Activated CD4-positive, alpha-beta T cell treated with anti-CD3 and anti-CD28 coated beads for 48 hours (primary cell): Measurements from ENCODE around the gene ADCY5.

Source experiments
- DNase-seq: peaks from one replicate; pipeline ENCODE4 v3.0.0-alpha.2; 2020

Gene ADCY5

GRCh38 chr3:123385001-123385401, 63.9 kb downstream of the ADCY5 start:
- no peak for DNase-seq

GRCh38 chr3:123384256-123384655, 64.6 kb downstream of the ADCY5 start:
- DNase-seq: no peak

GRCh38 chr3:123383091-123384053, 65.5 kb downstream of the ADCY5 start:
- no peak for DNase-seq

- DNase-seq: no peak
Measured at GRCh38 chr3:123380261-123380660, 68.6 kb downstream of the ADCY5 start.

DNA sequence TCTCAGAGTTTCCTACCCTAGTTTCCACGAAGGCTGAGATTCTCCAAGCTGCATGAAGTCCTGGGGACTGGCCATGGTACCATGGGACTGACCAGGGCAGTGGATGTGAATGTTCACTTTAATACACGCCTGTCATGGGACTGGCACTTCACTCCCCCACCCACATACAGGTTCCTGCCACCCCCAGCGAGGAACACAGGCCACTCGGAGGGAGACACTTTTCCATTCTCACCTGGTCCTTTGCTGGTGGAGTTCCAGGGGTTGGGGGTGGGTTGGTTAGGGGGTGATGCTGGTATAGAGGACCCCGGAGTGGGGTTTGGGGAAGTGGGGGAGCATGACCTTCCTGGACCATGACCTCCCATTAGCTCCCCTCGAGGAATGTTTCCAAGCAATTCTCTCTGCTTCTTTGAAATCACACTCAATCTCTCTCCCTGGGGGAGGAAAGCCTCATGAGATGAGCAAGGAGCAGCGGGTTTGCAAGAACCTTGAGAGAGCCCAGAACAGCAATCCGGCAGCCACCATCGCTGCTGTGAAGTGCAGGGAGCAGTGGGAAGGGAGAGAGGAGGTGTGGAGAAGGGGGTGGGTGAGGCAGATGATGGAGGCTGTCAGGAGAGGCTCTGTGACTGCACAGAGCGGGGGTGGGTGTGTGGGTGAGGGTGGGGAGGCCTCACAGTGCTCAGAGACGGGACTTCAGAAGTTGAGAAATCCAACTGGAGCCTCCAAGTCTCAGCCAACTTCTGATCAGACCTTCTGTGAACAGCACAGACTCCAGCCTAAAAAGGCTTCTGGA, 69.7 kb downstream of the ADCY5 start:
- no peak for DNase-seq

- DNase-seq: no peak
Measured at GRCh38 chr3:123378409-123378915, 70.4 kb downstream of the ADCY5 start.

DNA sequence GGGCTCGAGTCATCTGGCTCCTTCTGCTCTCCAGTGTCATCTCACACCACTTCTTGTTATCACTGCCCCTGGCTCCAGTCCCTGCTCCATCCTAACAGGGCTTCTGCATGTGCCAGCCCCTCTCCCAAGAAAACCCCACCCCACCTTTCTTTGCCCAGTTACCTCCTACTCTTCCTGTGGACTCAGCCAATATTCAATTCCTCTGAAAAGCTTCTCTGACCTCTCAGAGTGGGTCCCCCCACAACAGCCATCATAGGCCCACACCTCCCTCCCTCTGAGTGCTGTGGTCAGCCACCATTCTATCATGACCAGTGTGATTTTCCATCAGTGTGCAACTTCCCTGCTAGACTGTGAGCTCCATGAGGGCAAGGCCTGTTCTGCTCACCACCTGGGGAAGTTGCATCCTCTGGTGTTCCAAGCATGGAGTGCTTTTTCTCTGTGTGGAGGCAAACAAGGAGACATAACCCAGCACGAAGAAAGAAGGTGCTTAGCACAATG, 71.6 kb downstream of the ADCY5 start:
- DNase-seq: no peak

- no peak for DNase-seq
Measured at GRCh38 chr3:123376451-123377242, 72.2 kb downstream of the ADCY5 start.

DNA sequence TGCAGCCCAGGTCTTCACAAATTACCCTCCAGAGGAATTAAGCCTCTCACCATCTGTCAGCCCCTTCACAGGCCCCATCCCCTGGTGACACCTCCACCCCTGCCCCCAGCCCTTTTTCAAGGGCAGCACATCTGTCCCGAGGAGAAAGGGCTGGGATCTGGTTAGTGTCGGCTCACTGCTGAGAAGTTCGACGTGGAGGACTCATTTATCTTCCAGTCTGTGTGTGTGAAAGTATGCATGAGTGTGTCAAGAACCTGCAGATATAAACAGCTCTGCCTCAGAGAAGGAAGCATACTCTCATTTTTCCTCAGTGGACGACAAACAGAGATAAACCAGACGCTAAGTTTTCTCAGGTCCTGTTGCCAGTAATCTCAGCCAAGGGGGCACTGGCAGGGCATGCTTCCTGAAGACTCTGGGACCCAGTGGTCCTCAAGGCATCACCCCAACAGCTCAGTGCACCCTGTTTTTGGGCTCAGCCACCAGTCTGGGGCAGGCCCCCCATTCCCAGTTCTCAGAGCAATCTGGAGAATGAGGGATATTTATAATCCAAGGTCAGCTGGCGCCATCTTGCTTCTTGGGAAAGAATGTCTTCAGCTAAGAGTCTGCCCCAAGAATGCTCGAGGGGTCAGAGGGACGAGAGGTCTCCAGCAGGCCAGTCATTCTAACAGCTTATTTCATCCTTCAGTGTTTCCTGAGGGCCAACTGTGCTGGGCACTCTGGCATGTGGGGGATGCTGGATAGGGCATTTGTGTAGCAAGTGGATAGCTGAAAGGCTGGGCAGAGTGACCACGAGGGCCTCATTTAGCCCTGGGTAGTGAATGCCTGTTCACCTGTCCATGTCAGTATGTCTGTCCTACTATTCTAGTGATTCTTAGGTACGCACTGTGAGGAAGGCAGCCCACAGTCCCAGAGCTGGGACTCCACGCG, 73.6 kb downstream of the ADCY5 start:
- DNase-seq: no peak

GRCh38 chr3:123374016-123374415, 74.9 kb downstream of the ADCY5 start:
- no peak for DNase-seq

DNA sequence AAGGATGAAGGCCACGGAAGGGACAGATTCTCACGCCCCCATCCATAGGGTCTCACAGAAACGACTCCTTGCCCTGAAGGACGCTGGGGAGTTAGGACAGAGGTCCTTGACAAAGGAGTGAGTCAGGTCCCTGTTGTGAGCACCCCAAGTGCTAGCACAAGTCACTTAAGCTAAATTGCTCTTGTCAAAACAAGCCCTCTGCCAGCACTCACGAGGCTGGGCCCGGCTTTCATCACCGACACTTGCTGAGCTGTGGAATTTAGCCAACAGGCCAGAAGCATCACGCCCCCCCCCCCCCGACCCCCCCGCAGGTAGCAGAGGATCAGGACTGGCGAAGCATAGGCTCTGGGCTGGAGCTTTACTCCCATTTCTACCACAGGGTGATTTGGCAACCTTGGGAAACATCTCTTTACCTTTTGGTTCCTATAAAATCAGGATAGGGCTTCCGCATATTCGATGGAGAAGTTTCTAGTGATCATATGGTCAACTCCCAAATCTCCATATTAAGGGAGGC, 75.4 kb downstream of the ADCY5 start:
- no peak for DNase-seq

- DNase-seq: no peak
Measured at GRCh38 chr3:123372686-123373473, 76.0 kb downstream of the ADCY5 start.

DNA sequence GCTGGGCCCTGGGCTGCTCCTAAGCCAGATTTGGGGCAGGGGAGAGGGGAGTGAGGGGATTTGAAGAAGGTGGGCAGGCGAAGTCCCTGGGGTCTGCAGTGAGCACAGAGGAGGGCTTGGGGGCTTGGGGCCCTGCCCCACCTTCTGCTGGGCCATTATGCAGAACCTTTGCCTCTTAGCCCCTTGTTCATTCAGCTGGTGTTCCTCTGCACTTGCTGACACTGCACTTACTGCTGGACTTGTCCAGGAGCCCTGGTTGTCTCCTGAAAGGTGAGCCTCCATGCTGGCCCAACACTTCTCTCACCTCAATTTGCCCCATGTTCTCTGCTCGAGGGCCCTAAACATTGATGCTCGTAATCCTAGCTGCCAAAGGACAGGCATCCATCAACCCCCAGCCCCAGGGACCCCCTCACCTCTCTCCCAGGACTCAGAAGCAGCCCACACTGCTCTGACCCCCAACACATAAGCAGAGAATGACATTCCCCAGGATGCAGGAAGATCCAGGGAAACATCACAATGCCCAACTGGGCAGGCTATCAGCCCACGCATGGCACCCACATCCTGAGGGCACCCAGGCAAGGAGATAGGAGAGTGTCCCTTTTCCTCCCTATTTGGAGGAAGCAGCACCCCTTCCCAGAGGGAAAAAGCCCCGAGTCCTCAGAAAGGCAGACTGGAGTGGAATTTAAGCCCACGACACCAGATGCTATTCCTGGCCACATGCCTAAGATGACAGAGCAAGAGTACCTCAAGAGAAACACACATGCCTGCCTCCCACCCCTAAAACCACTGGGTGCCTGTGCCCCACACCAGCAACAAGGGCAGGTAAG, 76.8 kb downstream of the ADCY5 start:
- DNase-seq: no peak

DNA sequence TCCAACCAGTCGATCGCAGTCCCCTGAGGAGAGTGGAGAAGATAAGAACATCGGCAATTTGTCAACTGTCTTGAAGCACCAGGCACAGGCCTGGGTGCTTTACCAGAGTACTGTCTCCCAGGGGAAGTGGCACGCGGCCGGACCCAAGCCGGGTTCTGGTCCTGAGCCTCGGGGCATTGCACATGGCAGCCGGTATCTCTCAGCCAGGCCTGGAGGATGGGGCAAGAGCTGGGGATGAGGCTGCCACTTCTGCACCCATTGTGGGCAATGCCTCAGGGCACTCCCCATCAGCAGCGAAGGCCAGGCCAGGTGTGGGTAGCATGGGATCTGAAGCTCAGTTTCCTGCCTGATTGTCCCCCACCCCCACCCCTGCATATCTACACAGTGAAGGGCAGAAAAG, 77.5 kb downstream of the ADCY5 start:
- DNase-seq: no peak

GRCh38 chr3:123370819-123371218, 78.1 kb downstream of the ADCY5 start:
- no peak for DNase-seq

DNA sequence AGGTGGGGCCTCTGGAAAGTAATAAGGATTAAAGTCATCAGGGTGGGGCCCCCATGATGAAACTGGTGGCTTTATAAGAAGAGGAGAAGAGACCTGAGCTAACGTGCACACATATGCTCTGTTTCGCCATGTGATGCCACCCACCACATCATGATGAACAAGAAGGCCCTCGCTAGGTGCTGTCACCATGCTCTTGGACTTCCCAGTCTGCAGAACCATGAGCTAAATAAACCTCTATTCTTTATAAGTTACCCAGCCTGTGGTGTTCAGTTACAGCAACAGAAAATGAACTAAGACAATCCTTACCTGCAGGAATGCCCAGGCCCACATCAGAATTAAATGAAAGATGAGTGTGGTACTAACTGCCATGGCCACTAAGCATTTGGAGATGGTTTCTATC, 79.8 kb downstream of the ADCY5 start:
- no peak for DNase-seq

DNA sequence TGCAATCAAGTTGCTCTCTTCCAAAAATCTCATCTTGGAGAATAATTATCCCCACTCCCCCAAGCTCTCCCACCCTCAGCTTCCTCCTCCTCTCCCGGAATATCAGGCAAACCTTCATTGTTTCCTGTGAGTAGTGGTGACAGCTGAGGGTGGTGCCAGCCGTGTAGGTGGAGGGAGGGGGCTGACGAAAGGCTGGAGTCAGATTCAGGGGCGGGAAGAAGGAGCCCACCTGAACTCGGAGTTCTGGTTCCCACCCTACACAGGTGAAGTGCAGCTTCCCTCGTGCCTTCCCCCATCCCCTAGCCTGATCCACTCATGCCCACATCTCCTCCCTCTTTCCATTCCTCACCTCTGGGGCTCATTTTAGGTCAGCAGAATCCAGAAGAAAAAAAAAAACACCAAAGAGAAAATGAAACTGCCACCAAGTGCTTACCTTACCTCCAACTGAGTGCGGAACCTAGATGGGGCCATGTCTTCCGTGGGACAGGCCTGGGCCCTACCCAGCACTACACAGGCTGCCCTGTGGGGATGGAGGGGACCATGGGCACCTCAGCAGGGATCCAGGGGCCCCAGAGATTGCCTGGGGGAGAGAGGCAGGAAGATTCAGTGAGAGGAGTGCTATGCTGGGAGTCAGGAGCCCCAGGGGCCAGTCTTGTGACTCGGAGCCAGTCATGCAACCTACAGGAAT, 81.3 kb downstream of the ADCY5 start:
- DNase-seq: no peak

DNA sequence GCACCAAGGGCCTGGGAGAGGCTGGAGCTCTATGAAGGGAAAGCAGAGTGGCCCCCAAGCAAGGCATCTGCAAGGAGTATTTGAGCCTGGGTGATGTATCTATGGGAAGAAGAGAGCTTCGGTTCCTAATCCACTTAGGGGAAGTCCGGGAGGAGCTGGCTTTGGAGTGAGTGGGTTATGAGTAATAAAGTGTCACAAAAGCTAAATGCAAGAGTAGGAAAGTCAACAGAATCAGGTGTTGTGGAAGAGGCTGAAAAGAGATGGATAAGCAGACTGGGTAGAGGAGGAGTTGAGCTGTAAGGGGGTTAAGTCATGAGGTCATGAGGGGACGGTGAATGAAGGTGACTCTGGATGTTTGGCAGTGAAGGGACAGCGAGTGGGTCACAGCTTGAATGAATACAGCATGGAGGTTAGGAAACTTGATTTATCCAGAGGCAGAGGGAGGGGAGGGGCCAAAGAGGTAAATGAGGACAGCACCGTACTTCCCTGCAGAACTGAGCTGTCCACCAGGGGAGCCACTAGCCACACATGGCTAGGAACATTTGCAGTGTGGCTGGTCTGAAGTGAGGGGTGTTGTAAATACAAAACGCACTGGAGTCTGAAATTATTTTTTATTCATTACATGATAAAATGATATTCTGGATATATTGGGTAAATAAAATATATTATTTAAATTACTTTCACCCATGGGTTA, 83.3 kb downstream of the ADCY5 start:
- no peak for DNase-seq
